Liver (tissue), 9 donors: ENCODE data around the gene METTL25. TPM values are rescaled to one million over a fixed set of nuclear protein-coding genes. Genes with fewer than 3 reads are reported as not detected.

ENCODE experiments used
- DNase-seq: peaks from one replicate; pipeline ENCODE4 v3.0.0-alpha.2; 2017; ENCODE audit warnings: low spot score
- H3K27ac ChIP-seq, 2 donors: one replicate each; pipeline ENCODE4 v1.7.0; 2013; ENCODE audit warnings: inconsistent platforms in 2 of 2, low read length in 2 of 2, control low read depth in 1 of 2, low read depth in 1 of 2, mild to moderate bottlenecking in 1 of 2
- H3K27me3 ChIP-seq, 4 donors: one replicate each; pipeline versions ENCODE4 v1.6.1 to v1.7.0; 2013; ENCODE audit warnings: low read length in 3 of 4, inconsistent platforms in 1 of 4, mild to moderate bottlenecking in 1 of 4, moderate library complexity in 1 of 4; ENCODE audit not compliant: control insufficient read depth in 4 of 4, insufficient read depth in 4 of 4
- H3K36me3 ChIP-seq, 4 donors: one replicate each; pipeline versions ENCODE4 v1.6.1 to v1.7.0; 2013; ENCODE audit warnings: low read length in 3 of 4, mild to moderate bottlenecking in 3 of 4, low read depth in 1 of 4, moderate library complexity in 1 of 4; ENCODE audit not compliant: control insufficient read depth in 4 of 4, insufficient read depth in 3 of 4
- H3K4me1 ChIP-seq, 4 donors: one replicate each; pipeline versions ENCODE4 v1.6.1 to v1.7.0; 2013; ENCODE audit warnings: low read length in 3 of 4, mild to moderate bottlenecking in 3 of 4, moderate library complexity in 1 of 4; ENCODE audit not compliant: control insufficient read depth in 4 of 4, insufficient read depth in 4 of 4
- H3K4me3 ChIP-seq, 3 donors: one replicate each; pipeline versions ENCODE4 v1.6.1 to v1.7.0; 2013; ENCODE audit warnings: low read length in 3 of 3, control low read depth in 1 of 3, low read depth in 1 of 3, mild to moderate bottlenecking in 1 of 3
- H3K9ac ChIP-seq, 2 donors: one replicate each; pipeline ENCODE4 v1.7.0; 2013; ENCODE audit warnings: low read length in 2 of 2, mild to moderate bottlenecking in 2 of 2, moderate library complexity in 2 of 2, control low read depth in 1 of 2, low read depth in 1 of 2
- H3K9me3 ChIP-seq, 4 donors: one replicate each; pipeline versions ENCODE4 v1.6.1 to v1.7.0; 2013; ENCODE audit warnings: low read length in 3 of 4; ENCODE audit not compliant: control insufficient read depth in 4 of 4
- ATF3 ChIP-seq: IDR thresholded peaks from 2 replicates; pipeline ENCODE4 v1.6.1; 2016; ENCODE audit warnings: antibody characterized with exemption
- CTCF ChIP-seq: fragments of 150-350 bp; IDR thresholded peaks from 2 replicates; pipeline ENCODE4 v1.5.1; 2017; ENCODE audit warnings: improper control_type of control experiment, low read depth, low read length; ENCODE audit not compliant: missing input control
- EGR1 ChIP-seq, 2 donors: IDR thresholded peaks; 2 replicates each; pipeline ENCODE4 v1.6.1; 2016 to 2018; ENCODE audit warnings: antibody characterized with exemption in 2 of 2, low read depth in 2 of 2
- FOXA1 ChIP-seq: IDR thresholded peaks from 2 replicates; pipeline ENCODE4 v1.6.1; 2016; ENCODE audit warnings: antibody characterized with exemption
- FOXA2 ChIP-seq: IDR thresholded peaks from 2 replicates; pipeline ENCODE4 v1.6.1; 2016; ENCODE audit warnings: antibody characterized with exemption
- GABPA ChIP-seq, 2 donors: IDR thresholded peaks in 1 of 2; conservative IDR thresholded peaks in 1 of 2; 2 replicates each; pipeline ENCODE4 v1.6.1; 2016; ENCODE audit warnings: antibody characterized with exemption in 2 of 2, mild to moderate bottlenecking in 1 of 2, moderate library complexity in 1 of 2
- HNF4A ChIP-seq, 2 donors: conservative IDR thresholded peaks; 2 replicates each; pipeline ENCODE4 v1.6.1; 2016; ENCODE audit warnings: antibody characterized with exemption in 2 of 2, mild to moderate bottlenecking in 2 of 2
- HNF4G ChIP-seq: IDR thresholded peaks from 2 replicates; pipeline ENCODE4 v1.6.1; 2016; ENCODE audit warnings: antibody characterized with exemption
- JUND ChIP-seq, 2 donors: IDR thresholded peaks; 2 replicates each; pipeline ENCODE4 v1.6.1; 2016; ENCODE audit warnings: antibody characterized with exemption in 2 of 2
- MAX ChIP-seq: IDR thresholded peaks from 2 replicates; pipeline ENCODE4 v1.6.1; 2016; ENCODE audit warnings: antibody characterized with exemption
- NR2F2 ChIP-seq: IDR thresholded peaks from 2 replicates; pipeline ENCODE4 v1.6.1; 2016; ENCODE audit warnings: antibody characterized with exemption
- RAD21 ChIP-seq, 2 donors: IDR thresholded peaks; 2 replicates each; pipeline ENCODE4 v1.6.1; 2016; ENCODE audit warnings: antibody characterized with exemption in 2 of 2, mild to moderate bottlenecking in 2 of 2
- REST ChIP-seq: IDR thresholded peaks from 2 replicates; pipeline ENCODE4 v1.6.1; 2016; ENCODE audit warnings: antibody characterized with exemption, mild to moderate bottlenecking
- RXRA ChIP-seq, 2 donors: IDR thresholded peaks; 2 replicates each; pipeline ENCODE4 v1.6.1; 2017 to 2018; ENCODE audit warnings: antibody characterized with exemption in 2 of 2, mild to moderate bottlenecking in 1 of 2
- SP1 ChIP-seq: IDR thresholded peaks from 2 replicates; pipeline ENCODE4 v1.6.1; 2018; ENCODE audit warnings: antibody characterized with exemption, mild to moderate bottlenecking
- TAF1 ChIP-seq: conservative IDR thresholded peaks from 2 replicates; pipeline ENCODE4 v1.6.1; 2016; ENCODE audit warnings: antibody characterized with exemption, mild to moderate bottlenecking
- YY1 ChIP-seq: IDR thresholded peaks from 2 replicates; pipeline ENCODE4 v1.6.1; 2016; ENCODE audit warnings: antibody characterized with exemption, mild to moderate bottlenecking
- ZBTB33 ChIP-seq: IDR thresholded peaks from 2 replicates; pipeline ENCODE4 v1.6.1; 2016; ENCODE audit warnings: antibody characterized with exemption
- WGBS: extraction: QIAGEN DNeasy Blood & Tissue Kit; methylation state at CpG from one replicate; pipeline ENCODE4 v1.1.7; 2013; 5-methylcytosine and 5-hydroxymethylcytosine counted together
- polyA plus RNA-seq, 2 donors: library from polyadenylated mRNA; stranded (reverse) in 1 of 2; unstranded in 1 of 2; fragments of 200-250 nt in 1 of 2; fragments of >200 nt in 1 of 2; fragmentation: Nextera tagmentation in 1 of 2; extraction: Ambion mirVana in 1 of 2; gene quantifications; one replicate each; pipeline versions ENCODE4 v1.2.1 to v1.2.3, GENCODE V29; 2013 to 2015
- total RNA-seq, 2 donors: library from RNA; depleted of rRNA; stranded (reverse); fragments of >200 nt; gene quantifications; one replicate each; pipeline ENCODE4 v1.2.3, GENCODE V29; 2014
- donor health status: healthy.
- donor health status: healthy.
- donor health status: healthy.
- donor health status: healthy.
- donor health status: healthy.

METTL25 gene
- total and polyA plus RNA-seq, 4 donors = 1.5 to 13.4 (median 9.6) TPM

- Histone ChIP-seq H3K36me3 (no peaks in the 10 kb centered on the region), H3K9me3 (no peaks in the 10 kb centered on the region), H3K27ac (no peak overlapping the region), H3K27me3 (no peaks in the 10 kb centered on the region), H3K4me3 (no peak overlapping the region), H3K4me1 (no peaks in the 10 kb centered on the region), H3K9ac (no peak overlapping the region)
- DNase-seq = no peak
- 84% methylated on average over 2 of the region's 2 CpGs for WGBS
- TF ChIP-seq ATF3 (no peak), FOXA1 (no peak), CTCF (no peak), HNF4A (conservative IDR thresholded peaks at IDR 0.05) (no peak), YY1 (no peak), FOXA2 (no peak), REST (no peak), HNF4G (no peak), EGR1 (IDR thresholded peaks at IDR 0.05; ENCODE audit: low read depth in 2 of 2) (no peak), RXRA (IDR thresholded peaks at IDR 0.05) (no peak), RAD21 (IDR thresholded peaks at IDR 0.05) (no peak), GABPA (IDR thresholded peaks at IDR 0.05 in 1 of 2, conservative IDR thresholded peaks at IDR 0.05 in 1 of 2) (no peak), ZBTB33 (no peak), NR2F2 (no peak), SP1 (no peak), MAX (no peak), TAF1 (no peak), JUND (IDR thresholded peaks at IDR 0.05) (no peak)
Observed at GRCh38 chr12:82515652-82516051, 157.3 kb downstream of the METTL25 start.

GRCh38 chr12:82517027-82517426 is 158.7 kb downstream of the METTL25 start:
- H3K4me1 ChIP-seq = no peaks in the 10 kb centered on the region
- DNase-seq = no peak
- H3K9ac ChIP-seq = no peak overlapping the region
- TF ChIP-seq YY1 (no peak), HNF4A (conservative IDR thresholded peaks at IDR 0.05) (no peak), CTCF (peak; percentile 53), RAD21 (IDR thresholded peaks at IDR 0.05) (peak; percentile 65 to 78)
- no peaks in the 10 kb centered on the region for H3K27me3 ChIP-seq
- no peaks in the 10 kb centered on the region for H3K36me3 ChIP-seq
- H3K9me3 ChIP-seq = no peaks in the 10 kb centered on the region
- no peak overlapping the region for H3K27ac ChIP-seq
- no peak overlapping the region for H3K4me3 ChIP-seq
